Measurements from ENCODE around the gene SNX25. TPM values are rescaled to one million over a fixed set of nuclear protein-coding genes. Genes with fewer than 3 reads are reported as not detected.

Gene SNX25
- total and polyA plus RNA-seq, 2 donors (not counting 1 experiment from before 2014, with no cell fraction given): 11.1 to 32.9 TPM

- H3K4me2 ChIP-seq (ENCODE audit: extremely low read depth, insufficient read depth, low read length): no peak overlapping the region
- DNase-seq (ENCODE audit: low read depth in 2 of 2): peak; percentile 81 to 96
- H3K9ac ChIP-seq (ENCODE audit: insufficient read depth, low read length): no peak overlapping the region
- TF ChIP-seq, protein P1, sequence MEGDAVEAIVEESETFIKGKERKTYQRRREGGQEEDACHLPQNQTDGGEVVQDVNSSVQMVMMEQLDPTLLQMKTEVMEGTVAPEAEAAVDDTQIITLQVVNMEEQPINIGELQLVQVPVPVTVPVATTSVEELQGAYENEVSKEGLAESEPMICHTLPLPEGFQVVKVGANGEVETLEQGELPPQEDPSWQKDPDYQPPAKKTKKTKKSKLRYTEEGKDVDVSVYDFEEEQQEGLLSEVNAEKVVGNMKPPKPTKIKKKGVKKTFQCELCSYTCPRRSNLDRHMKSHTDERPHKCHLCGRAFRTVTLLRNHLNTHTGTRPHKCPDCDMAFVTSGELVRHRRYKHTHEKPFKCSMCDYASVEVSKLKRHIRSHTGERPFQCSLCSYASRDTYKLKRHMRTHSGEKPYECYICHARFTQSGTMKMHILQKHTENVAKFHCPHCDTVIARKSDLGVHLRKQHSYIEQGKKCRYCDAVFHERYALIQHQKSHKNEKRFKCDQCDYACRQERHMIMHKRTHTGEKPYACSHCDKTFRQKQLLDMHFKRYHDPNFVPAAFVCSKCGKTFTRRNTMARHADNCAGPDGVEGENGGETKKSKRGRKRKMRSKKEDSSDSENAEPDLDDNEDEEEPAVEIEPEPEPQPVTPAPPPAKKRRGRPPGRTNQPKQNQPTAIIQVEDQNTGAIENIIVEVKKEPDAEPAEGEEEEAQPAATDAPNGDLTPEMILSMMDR (conservative IDR thresholded peaks at IDR 0.05 in 1 of 2, IDR thresholded peaks at IDR 0.05 in 1 of 2; ENCODE audit: low read depth in 1 of 2, low read length in 2 of 2): peak; percentile 85 to 88
- no peak for TF ChIP-seq EZH2 (IDR thresholded peaks at IDR 0.05; ENCODE audit: low read length, missing control alignments)
- H3K27ac ChIP-seq (ENCODE audit: insufficient read depth, low read length): no peak overlapping the region
- H4K20me1 ChIP-seq (ENCODE audit: control insufficient read depth, extremely low read depth, insufficient read depth, low read length): no peaks in the 10 kb centered on the region
- no peak overlapping the region for H3K4me3 ChIP-seq (replicated peaks in 1 of 4; ENCODE audit: control extremely low read depth in 1 of 4, insufficient read depth in 1 of 4, low read depth in 3 of 4, low read length in 4 of 4)
- H3K79me2 ChIP-seq (ENCODE audit: control insufficient read depth, insufficient read depth, low read length): peaks cover 6% of the 10 kb centered on the region
- H3K36me3 ChIP-seq (ENCODE audit: control insufficient read depth, insufficient read depth, low read length): peaks cover 1% of the 10 kb centered on the region
- H3K27me3 ChIP-seq (ENCODE audit: control insufficient read depth, insufficient read depth, low read length): no peaks in the 10 kb centered on the region
- H3K4me1 ChIP-seq (ENCODE audit: control insufficient read depth, extremely low read depth, insufficient read depth, low read length): peaks cover 2% of the 10 kb centered on the region
- no peak overlapping the region for H2AFZ ChIP-seq (ENCODE audit: low read length)
- no peaks in the 10 kb centered on the region for H3K9me3 ChIP-seq (ENCODE audit: control insufficient read depth, insufficient read depth, low read depth, low read length)
Observed at GRCh38 chr4:185183622-185184281, 25.6 kb upstream of the SNX25 start.

DNA sequence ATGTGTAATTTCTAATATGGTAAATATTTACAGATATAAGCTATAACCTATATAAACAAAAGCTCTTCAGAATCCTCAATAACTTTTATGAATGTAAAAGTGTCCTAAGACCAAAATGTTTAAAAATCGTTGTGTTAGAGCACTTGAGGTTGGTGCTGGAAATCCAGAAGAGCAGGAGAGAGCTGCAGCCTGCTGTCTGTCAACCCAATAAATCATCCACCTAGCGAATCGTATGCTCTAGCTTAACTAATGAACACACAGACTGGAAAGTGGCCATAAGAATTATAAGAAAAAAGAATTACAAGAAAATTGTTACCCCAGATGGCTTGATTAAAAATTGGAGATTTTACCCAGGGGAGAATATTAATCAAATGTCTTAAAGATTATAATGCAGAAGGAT lies 22.6 kb upstream of the SNX25 start:
- H3K9ac ChIP-seq (ENCODE audit: insufficient read depth, low read length): no peak overlapping the region
- TF ChIP-seq EZH2 (IDR thresholded peaks at IDR 0.05; ENCODE audit: low read length, missing control alignments): no peak
- TF ChIP-seq, protein P1 (conservative IDR thresholded peaks at IDR 0.05 in 1 of 2, IDR thresholded peaks at IDR 0.05 in 1 of 2; ENCODE audit: low read depth in 1 of 2, low read length in 2 of 2): no peak
- H2AFZ ChIP-seq (ENCODE audit: low read length): no peak overlapping the region
- no peak overlapping the region for H3K4me3 ChIP-seq (replicated peaks in 1 of 4; ENCODE audit: control extremely low read depth in 1 of 4, insufficient read depth in 1 of 4, low read depth in 3 of 4, low read length in 4 of 4)
- peaks cover 6% of the 10 kb centered on the region for H3K36me3 ChIP-seq (ENCODE audit: control insufficient read depth, insufficient read depth, low read length)
- H3K27me3 ChIP-seq (ENCODE audit: control insufficient read depth, insufficient read depth, low read length): no peaks in the 10 kb centered on the region
- no peak for DNase-seq (ENCODE audit: low read depth in 2 of 2)
- H3K9me3 ChIP-seq (ENCODE audit: control insufficient read depth, insufficient read depth, low read depth, low read length): no peaks in the 10 kb centered on the region
- H3K79me2 ChIP-seq (ENCODE audit: control insufficient read depth, insufficient read depth, low read length): peaks cover 4% of the 10 kb centered on the region
- H3K27ac ChIP-seq (ENCODE audit: insufficient read depth, low read length): no peak overlapping the region
- H3K4me2 ChIP-seq (ENCODE audit: extremely low read depth, insufficient read depth, low read length): no peak overlapping the region
- H3K4me1 ChIP-seq (ENCODE audit: control insufficient read depth, extremely low read depth, insufficient read depth, low read length): peaks cover 2% of the 10 kb centered on the region
- H4K20me1 ChIP-seq (ENCODE audit: control insufficient read depth, extremely low read depth, insufficient read depth, low read length): no peaks in the 10 kb centered on the region

DNA sequence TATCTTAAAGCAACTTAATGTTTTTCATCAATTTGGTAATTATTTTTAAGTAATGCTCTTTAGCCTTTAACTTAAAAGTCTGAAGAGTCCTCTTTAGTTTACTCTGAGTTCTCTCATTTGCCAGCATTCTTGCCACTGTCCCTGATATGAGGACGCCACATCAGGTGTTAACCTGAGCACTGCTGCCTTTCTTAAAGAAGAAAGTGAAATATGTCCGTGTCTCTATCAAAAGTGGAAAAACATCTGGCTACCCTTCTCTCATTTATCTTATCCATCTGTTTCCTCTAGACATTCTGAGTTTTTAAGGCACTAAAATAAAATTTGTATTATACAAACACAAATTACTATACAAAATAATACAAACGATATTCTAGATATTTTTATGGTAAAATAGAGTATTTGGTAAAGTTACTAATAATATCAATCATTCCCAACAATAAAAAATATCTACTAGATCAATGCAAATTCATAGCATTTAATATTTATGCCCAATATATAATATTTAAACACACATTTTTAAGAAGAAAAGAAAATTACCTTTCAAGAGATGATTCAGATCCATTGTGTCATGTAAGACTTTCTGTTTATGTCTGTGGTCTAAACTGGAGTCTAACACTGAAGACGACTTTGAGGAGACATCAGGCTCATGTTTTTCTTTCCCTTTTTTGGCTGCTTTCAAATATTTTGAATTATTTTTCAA lies 19.6 kb upstream of the SNX25 start:
- Histone ChIP-seq H3K27me3 (ENCODE audit: control insufficient read depth, insufficient read depth, low read length) (no peaks in the 10 kb centered on the region), H3K79me2 (ENCODE audit: control insufficient read depth, insufficient read depth, low read length) (peaks cover 2% of the 10 kb centered on the region), H4K20me1 (ENCODE audit: control insufficient read depth, extremely low read depth, insufficient read depth, low read length) (no peaks in the 10 kb centered on the region), H3K36me3 (ENCODE audit: control insufficient read depth, insufficient read depth, low read length) (peaks cover 6% of the 10 kb centered on the region), H2AFZ (ENCODE audit: low read length) (no peak overlapping the region), H3K9me3 (ENCODE audit: control insufficient read depth, insufficient read depth, low read depth, low read length) (no peaks in the 10 kb centered on the region), H3K4me2 (ENCODE audit: extremely low read depth, insufficient read depth, low read length) (no peak overlapping the region), H3K4me1 (ENCODE audit: control insufficient read depth, extremely low read depth, insufficient read depth, low read length) (no peaks in the 10 kb centered on the region), H3K27ac (ENCODE audit: insufficient read depth, low read length) (no peak overlapping the region), H3K4me3 (replicated peaks in 1 of 4; ENCODE audit: control extremely low read depth in 1 of 4, insufficient read depth in 1 of 4, low read depth in 3 of 4, low read length in 4 of 4) (no peak overlapping the region), H3K9ac (ENCODE audit: insufficient read depth, low read length) (no peak overlapping the region)
- TF ChIP-seq, protein P1 (conservative IDR thresholded peaks at IDR 0.05 in 1 of 2, IDR thresholded peaks at IDR 0.05 in 1 of 2; ENCODE audit: low read depth in 1 of 2, low read length in 2 of 2): no peak
- no peak for TF ChIP-seq EZH2 (IDR thresholded peaks at IDR 0.05; ENCODE audit: low read length, missing control alignments)
- no peak for DNase-seq (ENCODE audit: low read depth in 2 of 2)
